Stimulated activated CD4-positive, alpha-beta T cell treated with anti-CD3 and anti-CD28 coated beads, TNF-alpha, amount 100 ng/mL, for 24 hours (primary cell): ENCODE measurements around the gene IRF7.

Experiments
- DNase-seq, 3 experiments: peaks; one replicate each; pipeline ENCODE4 v3.0.0-alpha.2; 2020; ENCODE audit warnings: low read depth in 3 of 3

Gene IRF7

DNA sequence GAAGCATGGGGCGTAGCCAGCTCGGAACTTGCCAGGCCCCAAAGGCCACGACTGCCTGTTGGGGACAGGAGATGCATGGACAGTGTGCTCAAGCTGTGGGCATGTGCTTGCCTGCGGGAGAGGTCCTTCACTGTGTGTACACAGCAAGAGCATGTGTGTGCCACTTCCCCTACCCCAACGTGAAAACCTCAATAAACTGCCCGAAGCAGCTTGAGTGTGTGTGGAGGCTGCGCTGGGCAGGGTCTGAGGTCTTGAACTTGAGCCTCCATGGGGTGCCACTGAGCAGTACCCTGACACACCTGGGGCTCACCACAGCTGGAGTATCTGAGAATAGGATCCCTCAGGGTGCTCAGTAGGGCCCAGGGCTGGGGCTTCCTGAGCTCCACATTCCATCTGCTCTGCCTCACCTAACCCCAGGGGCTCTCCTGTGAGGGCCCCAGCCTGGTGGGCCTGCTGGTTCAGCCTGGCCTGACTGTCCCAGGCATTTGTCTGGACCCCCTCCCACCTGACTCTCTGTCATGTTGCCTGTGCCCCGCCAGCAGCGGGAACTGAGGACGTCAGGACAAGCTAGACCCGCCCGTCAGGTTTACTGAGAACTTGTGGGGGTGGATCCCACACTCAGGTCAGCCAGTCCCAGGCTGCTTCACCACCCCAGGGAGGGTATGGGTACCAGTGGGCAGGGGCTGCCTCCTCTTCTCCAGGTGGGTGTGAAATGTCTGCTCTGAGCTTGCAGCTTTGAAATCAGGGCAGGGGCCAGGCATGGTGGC, 51.8 kb downstream of the IRF7 start:
- no peak for DNase-seq

- DNase-seq, result no peak
Observed at GRCh38 chr11:563066-563811, 52.5 kb downstream of the IRF7 start.
